ENCODE data around the gene SSH2.

DNA sequence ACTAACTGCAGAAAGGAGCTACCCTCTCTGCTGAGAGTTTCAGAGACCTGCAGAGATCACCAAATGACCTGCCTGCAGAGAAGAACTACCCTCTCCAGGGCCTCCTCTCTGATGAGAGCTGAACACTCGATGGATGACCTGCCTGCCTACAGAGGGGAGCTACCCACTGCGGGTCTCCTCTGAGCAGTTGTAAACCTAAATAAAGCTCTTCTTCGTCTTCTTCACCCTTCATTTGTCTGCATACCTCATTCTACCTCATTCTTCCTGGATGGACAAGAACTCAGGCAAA is 24.2 kb downstream of the SSH2 start:
- TF ChIP-seq, protein P1, sequence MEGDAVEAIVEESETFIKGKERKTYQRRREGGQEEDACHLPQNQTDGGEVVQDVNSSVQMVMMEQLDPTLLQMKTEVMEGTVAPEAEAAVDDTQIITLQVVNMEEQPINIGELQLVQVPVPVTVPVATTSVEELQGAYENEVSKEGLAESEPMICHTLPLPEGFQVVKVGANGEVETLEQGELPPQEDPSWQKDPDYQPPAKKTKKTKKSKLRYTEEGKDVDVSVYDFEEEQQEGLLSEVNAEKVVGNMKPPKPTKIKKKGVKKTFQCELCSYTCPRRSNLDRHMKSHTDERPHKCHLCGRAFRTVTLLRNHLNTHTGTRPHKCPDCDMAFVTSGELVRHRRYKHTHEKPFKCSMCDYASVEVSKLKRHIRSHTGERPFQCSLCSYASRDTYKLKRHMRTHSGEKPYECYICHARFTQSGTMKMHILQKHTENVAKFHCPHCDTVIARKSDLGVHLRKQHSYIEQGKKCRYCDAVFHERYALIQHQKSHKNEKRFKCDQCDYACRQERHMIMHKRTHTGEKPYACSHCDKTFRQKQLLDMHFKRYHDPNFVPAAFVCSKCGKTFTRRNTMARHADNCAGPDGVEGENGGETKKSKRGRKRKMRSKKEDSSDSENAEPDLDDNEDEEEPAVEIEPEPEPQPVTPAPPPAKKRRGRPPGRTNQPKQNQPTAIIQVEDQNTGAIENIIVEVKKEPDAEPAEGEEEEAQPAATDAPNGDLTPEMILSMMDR (IDR thresholded peaks at IDR 0.05) = no peak
- TF ChIP-seq POLR2A (IDR thresholded peaks at IDR 0.05) = no peak

Measured in ovary (tissue), 3 donors.